ENCODE data around the gene FLG2. TPM values are rescaled to one million over a fixed set of nuclear protein-coding genes. Genes with fewer than 3 reads are reported as not detected.
A peak's percentile ranks its signal among the peaks of the same experiment; 100 is the strongest.

The FLG2 gene
- total RNA-seq, 1 experiment from 2014 or later: not detected

GRCh38 chr1:152356736-152357135, 3.1 kb downstream of the FLG2 start:
- no peaks in the 10 kb centered on the region for H3K36me3 Mint-ChIP-seq (ENCODE audit: insufficient read depth, unreplicated experiment)
- no peak overlapping the region for H3K27ac Mint-ChIP-seq (ENCODE audit: low read depth, unreplicated experiment)
- POLR2A ChIA-PET: interaction anchor here (0.6 kb wide), 1 partner anchor 168 kb away, joined by 3 read pairs; no protein-coding TSS in a partner anchor
- no TSS peak for BruUV-seq (replicated peaks)
- H3K27me3 Mint-ChIP-seq (ENCODE audit: insufficient read depth, unreplicated experiment): peaks cover 15% of the 10 kb centered on the region
- no peak for DNase-seq (ENCODE audit: unreplicated experiment)
- H3K4me3 Mint-ChIP-seq (ENCODE audit: unreplicated experiment): no peak overlapping the region
- peaks cover 18% of the 10 kb centered on the region for H3K9me3 Mint-ChIP-seq (ENCODE audit: unreplicated experiment)
- no peaks in the 10 kb centered on the region for H3K4me1 Mint-ChIP-seq (ENCODE audit: insufficient read depth, unreplicated experiment)
- no peak for TF ChIP-seq CTCF (IDR thresholded peaks at IDR 0.05; ENCODE audit: unreplicated experiment)
- intact Hi-C loops (cut with micrococcal nuclease): no loop called here
- CTCF ChIA-PET: interaction anchor here (0.5 to 3.3 kb wide), 8 partner anchors 9 to 273 kb away, joined by 3 to 17 read pairs (median 4); no protein-coding TSS in a partner anchor

GRCh38 chr1:152349611-152350010, 10.2 kb downstream of the FLG2 start:
- H3K36me3 Mint-ChIP-seq (ENCODE audit: insufficient read depth, unreplicated experiment): no peaks in the 10 kb centered on the region
- peaks cover 18% of the 10 kb centered on the region for H3K9me3 Mint-ChIP-seq (ENCODE audit: unreplicated experiment)
- CTCF ChIA-PET: interaction anchor here (1.2 to 2.6 kb wide), 3 partner anchors 80 to 151 kb away, joined by 4 to 15 read pairs (median 7); no protein-coding TSS in a partner anchor
- no peaks in the 10 kb centered on the region for H3K4me1 Mint-ChIP-seq (ENCODE audit: insufficient read depth, unreplicated experiment)
- BruUV-seq (replicated peaks): no TSS peak
- no peak for TF ChIP-seq CTCF (IDR thresholded peaks at IDR 0.05; ENCODE audit: unreplicated experiment)
- H3K27me3 Mint-ChIP-seq (ENCODE audit: insufficient read depth, unreplicated experiment): peaks cover 37% of the 10 kb centered on the region
- intact Hi-C loops (cut with micrococcal nuclease): loop anchor here (5.0 to 10.0 kb wide), 2 partner anchors 125 to 183 kb away; partner anchors contain the start of gene HRNR
- DNase-seq (ENCODE audit: unreplicated experiment): no peak
- POLR2A ChIA-PET: no interaction called here
- no peak overlapping the region for H3K27ac Mint-ChIP-seq (ENCODE audit: low read depth, unreplicated experiment)
- H3K4me3 Mint-ChIP-seq (ENCODE audit: unreplicated experiment): no peak overlapping the region

- peak; percentile 35 for DNase-seq (ENCODE audit: unreplicated experiment)
- Mint-ChIP-seq H3K36me3 (ENCODE audit: insufficient read depth, unreplicated experiment) (no peaks in the 10 kb centered on the region), H3K4me3 (ENCODE audit: unreplicated experiment) (no peak overlapping the region), H3K4me1 (ENCODE audit: insufficient read depth, unreplicated experiment) (no peaks in the 10 kb centered on the region), H3K27ac (ENCODE audit: low read depth, unreplicated experiment) (no peak overlapping the region), H3K9me3 (ENCODE audit: unreplicated experiment) (peaks cover 12% of the 10 kb centered on the region), H3K27me3 (ENCODE audit: insufficient read depth, unreplicated experiment) (peaks cover 43% of the 10 kb centered on the region)
- intact Hi-C loops (cut with micrococcal nuclease): loop anchor here (5.0 to 10.0 kb wide), 2 partner anchors 124 to 184 kb away; partner anchors contain the start of gene HRNR
- BruUV-seq (replicated peaks): no TSS peak
- TF ChIP-seq CTCF (IDR thresholded peaks at IDR 0.05; ENCODE audit: unreplicated experiment): peak; percentile 15
- CTCF ChIA-PET: interaction anchor here (0.6 to 2.6 kb wide), 30 partner anchors 9 to 493 kb away, joined by 3 to 39 read pairs (median 8); partner anchors contain the start of gene FLG2
- POLR2A ChIA-PET: interaction anchor here (0.6 to 1.9 kb wide), 3 partner anchors 10 to 112 kb away, joined by 4 to 5 read pairs (median 5); partner anchors contain the start of gene FLG2
Observed at GRCh38 chr1:152348447-152348846, 11.4 kb downstream of the FLG2 start.

GRCh38 chr1:152347116-152347728, 12.6 kb downstream of the FLG2 start:
- Mint-ChIP-seq H3K27me3 (ENCODE audit: insufficient read depth, unreplicated experiment) (peaks cover 43% of the 10 kb centered on the region), H3K9me3 (ENCODE audit: unreplicated experiment) (no peaks in the 10 kb centered on the region), H3K27ac (ENCODE audit: low read depth, unreplicated experiment) (no peak overlapping the region), H3K4me3 (ENCODE audit: unreplicated experiment) (no peak overlapping the region), H3K4me1 (ENCODE audit: insufficient read depth, unreplicated experiment) (no peaks in the 10 kb centered on the region), H3K36me3 (ENCODE audit: insufficient read depth, unreplicated experiment) (no peaks in the 10 kb centered on the region)
- no TSS peak for BruUV-seq (replicated peaks)
- ChIA-PET POLR2A (interaction anchor here (1.0 to 1.9 kb wide), 4 partner anchors 12 to 297 kb away, joined by 4 to 5 read pairs (median 4); partner anchors contain the start of gene FLG2), CTCF (interaction anchor here (0.6 to 2.6 kb wide), 43 partner anchors 10 to 294 kb away, joined by 3 to 39 read pairs (median 5); partner anchors contain the start of gene FLG2)
- intact Hi-C loops (cut with micrococcal nuclease): loop anchor here (1.0 to 10.0 kb wide), 7 partner anchors 94 to 295 kb away; partner anchors contain the start of gene HRNR
- peak; percentile 90 for DNase-seq (ENCODE audit: unreplicated experiment)
- TF ChIP-seq CTCF (IDR thresholded peaks at IDR 0.05; ENCODE audit: unreplicated experiment): peak; percentile 98
